ENCODE data around the gene FAM210A.

- TF ChIP-seq CTCF (IDR thresholded peaks at IDR 0.05) (no peak), POLR2A (IDR thresholded peaks at IDR 0.05) (no peak)
These were observed 67.7 kb downstream of the FAM210A start for GRCh38 chr18:13658436-13659204.

Data from body of pancreas (tissue), 4 donors.